Esophagus squamous epithelium (tissue), 4 donors: ENCODE measurements around the gene RAB7B.

ENCODE experiments used
- POLR2A ChIP-seq, 4 donors: fragments of 450-650 bp; IDR thresholded peaks; one replicate each; pipeline ENCODE4 v1.6.1; 2017; ENCODE audit warnings: antibody characterized with exemption in 4 of 4, mild to moderate bottlenecking in 4 of 4, moderate library complexity in 3 of 4
- TF ChIP-seq, protein P1 (sequence below), 6 experiments: fragments of 450-650 bp in 4 of 6; fragments of 200-600 bp in 2 of 6; sonication (generic) in 2 of 6; IDR thresholded peaks; one replicate each; pipeline ENCODE4 v1.5.1; 2016 to 2019; ENCODE audit warnings: antibody characterized with exemption in 6 of 6, mild to moderate bottlenecking in 4 of 6, moderate library complexity in 4 of 6

DNA sequence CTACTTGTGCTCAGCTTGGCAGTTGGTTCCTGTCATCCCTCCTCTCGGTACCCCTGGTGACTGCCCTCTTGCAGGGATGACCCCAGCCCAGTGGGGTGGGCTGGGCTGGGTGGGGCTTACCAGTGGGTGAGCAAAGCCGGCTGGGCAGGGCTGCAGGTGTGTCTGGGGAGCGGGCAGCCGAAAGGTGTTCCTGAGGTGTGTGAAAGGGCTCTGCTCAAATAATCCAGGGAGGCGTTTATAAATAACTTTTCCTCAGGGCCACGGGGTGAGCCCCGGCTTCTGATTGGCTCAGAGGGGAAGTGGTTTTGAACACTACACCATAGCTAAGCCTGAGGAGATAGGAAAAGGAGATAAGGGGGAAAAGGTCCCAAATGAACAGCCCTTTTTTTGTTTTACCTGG is 60.0 kb downstream of the RAB7B start, which contains the start of gene SLC26A9:
- TF ChIP-seq POLR2A (IDR thresholded peaks at IDR 0.05), result no peak
- TF ChIP-seq, protein P1, sequence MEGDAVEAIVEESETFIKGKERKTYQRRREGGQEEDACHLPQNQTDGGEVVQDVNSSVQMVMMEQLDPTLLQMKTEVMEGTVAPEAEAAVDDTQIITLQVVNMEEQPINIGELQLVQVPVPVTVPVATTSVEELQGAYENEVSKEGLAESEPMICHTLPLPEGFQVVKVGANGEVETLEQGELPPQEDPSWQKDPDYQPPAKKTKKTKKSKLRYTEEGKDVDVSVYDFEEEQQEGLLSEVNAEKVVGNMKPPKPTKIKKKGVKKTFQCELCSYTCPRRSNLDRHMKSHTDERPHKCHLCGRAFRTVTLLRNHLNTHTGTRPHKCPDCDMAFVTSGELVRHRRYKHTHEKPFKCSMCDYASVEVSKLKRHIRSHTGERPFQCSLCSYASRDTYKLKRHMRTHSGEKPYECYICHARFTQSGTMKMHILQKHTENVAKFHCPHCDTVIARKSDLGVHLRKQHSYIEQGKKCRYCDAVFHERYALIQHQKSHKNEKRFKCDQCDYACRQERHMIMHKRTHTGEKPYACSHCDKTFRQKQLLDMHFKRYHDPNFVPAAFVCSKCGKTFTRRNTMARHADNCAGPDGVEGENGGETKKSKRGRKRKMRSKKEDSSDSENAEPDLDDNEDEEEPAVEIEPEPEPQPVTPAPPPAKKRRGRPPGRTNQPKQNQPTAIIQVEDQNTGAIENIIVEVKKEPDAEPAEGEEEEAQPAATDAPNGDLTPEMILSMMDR (IDR thresholded peaks at IDR 0.05), result no peak
